Measurements from ENCODE around the gene DPP10. TPM values are rescaled to one million over a fixed set of nuclear protein-coding genes. Genes with fewer than 3 reads are reported as not detected.

DPP10 gene
- total RNA-seq, 1 experiment from 2014 or later = not detected

- Histone ChIP-seq H3F3A (ENCODE audit: low read length, unreplicated experiment) (no peaks in the 10 kb centered on the region), H3K9me3 (ENCODE audit: low read length) (no peaks in the 10 kb centered on the region), H3K9ac (ENCODE audit: low read length) (no peak overlapping the region), H4K20me1 (ENCODE audit: low read length) (no peaks in the 10 kb centered on the region), H3K27ac (ENCODE audit: low read length) (no peak overlapping the region), H3K36me3 (ENCODE audit: low read depth, low read length) (no peaks in the 10 kb centered on the region), H3K4me3 (ENCODE audit: low read length) (no peak overlapping the region), H2AFZ (ENCODE audit: low read length) (no peak overlapping the region), H3K4me1 (ENCODE audit: insufficient read depth, low read length) (no peaks in the 10 kb centered on the region), H3K27me3 (ENCODE audit: low read length) (peaks cover 47% of the 10 kb centered on the region), H3K9me2 (replicated peaks; ENCODE audit: low read length) (no peaks in the 10 kb centered on the region), H3K79me2 (ENCODE audit: low read length) (no peaks in the 10 kb centered on the region), H3K4me2 (ENCODE audit: low read length) (no peak overlapping the region)
- intact Hi-C loops (cut with micrococcal nuclease) = no loop called here
- ChIA-PET POLR2A (ENCODE audit: unreplicated experiment) (no interaction called here), CTCF (no interaction called here)
- ATAC-seq (no peak), DNase-seq (no peak)
- no peak for TF ChIP-seq EZH2phosphoT487 (IDR thresholded peaks at IDR 0.05; ENCODE audit: borderline replicate concordance, low read length)
- TF ChIP-seq EZH2 (IDR thresholded peaks at IDR 0.05; ENCODE audit: low read length, unreplicated experiment) = no peak
- TF ChIP-seq CTCF (conservative IDR thresholded peaks at IDR 0.05; ENCODE audit: low read depth, low read length) = no peak
- no TSS peak for BruUV-seq (replicated peaks)
These were observed 15.5 kb downstream of the DPP10 start for GRCh38 chr2:114457956-114458355.

GRCh38 chr2:114461116-114461515 lies 18.7 kb downstream of the DPP10 start:
- no peak overlapping the region for H3K4me2 ChIP-seq (ENCODE audit: low read length)
- BruUV-seq (replicated peaks) = no TSS peak
- no peaks in the 10 kb centered on the region for H3K36me3 ChIP-seq (ENCODE audit: low read depth, low read length)
- no peak overlapping the region for H3K9ac ChIP-seq (ENCODE audit: low read length)
- H3K27me3 ChIP-seq (ENCODE audit: low read length) = peaks cover 42% of the 10 kb centered on the region
- H3K4me1 ChIP-seq (ENCODE audit: insufficient read depth, low read length) = no peaks in the 10 kb centered on the region
- no peak overlapping the region for H2AFZ ChIP-seq (ENCODE audit: low read length)
- no peaks in the 10 kb centered on the region for H3F3A ChIP-seq (ENCODE audit: low read length, unreplicated experiment)
- no peak for TF ChIP-seq CTCF (conservative IDR thresholded peaks at IDR 0.05; ENCODE audit: low read depth, low read length)
- TF ChIP-seq EZH2phosphoT487 (IDR thresholded peaks at IDR 0.05; ENCODE audit: borderline replicate concordance, low read length) = no peak
- TF ChIP-seq EZH2 (IDR thresholded peaks at IDR 0.05; ENCODE audit: low read length, unreplicated experiment) = no peak
- H4K20me1 ChIP-seq (ENCODE audit: low read length) = no peaks in the 10 kb centered on the region
- no peaks in the 10 kb centered on the region for H3K9me2 ChIP-seq (replicated peaks; ENCODE audit: low read length)
- H3K79me2 ChIP-seq (ENCODE audit: low read length) = no peaks in the 10 kb centered on the region
- no peak overlapping the region for H3K27ac ChIP-seq (ENCODE audit: low read length)
- ChIA-PET CTCF (no interaction called here), POLR2A (ENCODE audit: unreplicated experiment) (no interaction called here)
- DNase-seq = no peak
- H3K4me3 ChIP-seq (ENCODE audit: low read length) = no peak overlapping the region
- intact Hi-C loops (cut with micrococcal nuclease) = no loop called here
- H3K9me3 ChIP-seq (ENCODE audit: low read length) = no peaks in the 10 kb centered on the region
- no peak for ATAC-seq

- no peak for ATAC-seq
- Histone ChIP-seq H3K9me2 (replicated peaks; ENCODE audit: low read length) (no peaks in the 10 kb centered on the region), H3K36me3 (ENCODE audit: low read depth, low read length) (no peaks in the 10 kb centered on the region), H4K20me1 (ENCODE audit: low read length) (no peaks in the 10 kb centered on the region), H2AFZ (ENCODE audit: low read length) (no peak overlapping the region), H3K9ac (ENCODE audit: low read length) (no peak overlapping the region), H3K27ac (ENCODE audit: low read length) (no peak overlapping the region), H3K27me3 (ENCODE audit: low read length) (peaks cover 25% of the 10 kb centered on the region), H3K4me2 (ENCODE audit: low read length) (no peak overlapping the region), H3K4me3 (ENCODE audit: low read length) (no peak overlapping the region), H3K79me2 (ENCODE audit: low read length) (no peaks in the 10 kb centered on the region), H3K9me3 (ENCODE audit: low read length) (no peaks in the 10 kb centered on the region), H3K4me1 (ENCODE audit: insufficient read depth, low read length) (no peaks in the 10 kb centered on the region), H3F3A (ENCODE audit: low read length, unreplicated experiment) (no peaks in the 10 kb centered on the region)
- CTCF ChIA-PET = no interaction called here
- no TSS peak for BruUV-seq (replicated peaks)
- TF ChIP-seq EZH2phosphoT487 (IDR thresholded peaks at IDR 0.05; ENCODE audit: borderline replicate concordance, low read length) (no peak), CTCF (conservative IDR thresholded peaks at IDR 0.05; ENCODE audit: low read depth, low read length) (no peak)
- POLR2A ChIA-PET (ENCODE audit: unreplicated experiment) = no interaction called here
- intact Hi-C loops (cut with micrococcal nuclease) = no loop called here
- no peak for DNase-seq
These were observed 22.7 kb downstream of the DPP10 start for GRCh38 chr2:114464961-114465706.

Measured in PC-3 (cell line).